Retina (tissue), 1 donor: ENCODE data around the gene HMGN3.

ENCODE experiments used
- DNase-seq: peaks from one replicate; pipeline ENCODE4 v3.0.0-alpha.2; 2016

The HMGN3 gene

GRCh38 chr6:79232696-79233462 is 1.6 kb downstream of the HMGN3 start:
- no peak for DNase-seq

- DNase-seq = no peak
These were observed 2.8 kb downstream of the HMGN3 start for GRCh38 chr6:79231666-79232065.

GRCh38 chr6:79231101-79231500 is 3.4 kb downstream of the HMGN3 start:
- DNase-seq = no peak

GRCh38 chr6:79230149-79230548 is 4.3 kb downstream of the HMGN3 start:
- no peak for DNase-seq

- no peak for DNase-seq
These were observed 7.0 kb downstream of the HMGN3 start for GRCh38 chr6:79227445-79227844.

GRCh38 chr6:79226660-79227059 is 7.8 kb downstream of the HMGN3 start:
- DNase-seq = no peak

GRCh38 chr6:79225717-79226599 is 8.5 kb downstream of the HMGN3 start:
- DNase-seq = no peak

DNA sequence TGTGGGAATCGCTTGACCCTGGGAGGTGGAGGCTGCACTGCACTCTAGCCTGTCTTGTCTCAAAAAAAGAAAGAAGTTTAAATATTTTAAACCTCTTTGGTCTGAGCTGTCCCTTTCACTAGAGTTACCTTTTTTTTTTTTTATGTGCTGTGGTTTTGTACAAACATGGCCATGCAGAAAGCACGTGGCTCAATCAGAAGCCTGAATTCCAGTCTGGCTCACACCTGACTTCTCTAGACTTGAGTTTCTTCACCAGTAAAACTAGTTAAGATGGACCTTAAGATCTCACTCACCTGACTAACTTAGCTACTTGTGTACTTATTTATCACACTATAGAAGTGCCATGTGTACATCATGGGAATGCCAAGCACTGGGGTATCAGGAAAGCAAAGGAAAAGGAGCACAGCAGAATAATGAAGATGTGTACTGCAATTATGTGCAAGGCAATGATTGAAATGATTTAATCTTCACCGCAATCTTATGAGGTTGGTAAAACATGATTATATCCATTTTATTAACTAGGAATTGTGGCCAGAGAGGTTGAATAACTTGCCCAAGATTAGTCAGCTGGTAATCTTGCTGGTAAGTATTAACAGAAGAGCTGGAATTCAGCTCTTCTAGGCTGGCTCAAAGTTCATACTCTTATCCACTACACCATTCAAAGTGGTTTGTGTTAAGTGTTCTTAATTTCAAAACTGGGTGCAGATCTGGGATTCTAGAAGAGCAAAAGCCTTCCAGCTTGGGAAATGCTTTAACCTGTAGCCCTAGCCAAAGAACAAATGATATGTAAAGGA is 10.7 kb downstream of the HMGN3 start:
- DNase-seq = no peak

DNA sequence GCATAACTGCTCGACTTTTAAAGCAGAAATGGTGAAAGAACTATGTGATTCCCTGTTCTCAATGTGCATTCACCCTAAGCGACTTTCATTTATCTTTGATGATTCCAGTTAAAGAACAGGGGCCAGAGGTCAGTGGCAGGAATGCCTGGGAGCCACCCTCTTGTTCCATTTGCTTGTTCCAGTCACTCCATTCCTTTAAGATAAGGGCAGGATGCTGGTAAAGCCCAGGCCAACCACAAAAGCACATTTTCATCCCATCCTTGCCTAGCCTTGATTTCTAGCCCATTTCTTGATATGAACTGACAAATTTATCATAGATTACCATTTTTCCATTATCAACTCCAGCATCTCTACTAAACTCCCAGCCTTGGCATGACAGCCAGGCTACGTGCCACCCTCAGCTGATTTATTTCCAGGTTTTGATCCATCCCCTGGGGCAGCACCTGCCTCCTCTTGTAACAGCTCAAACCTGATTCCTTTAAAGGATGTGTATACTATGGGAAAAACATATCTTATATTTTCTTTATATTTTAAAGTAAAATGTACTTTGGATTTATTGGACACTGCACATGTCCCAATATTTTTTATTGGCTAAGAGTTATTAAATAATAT is 19.2 kb downstream of the HMGN3 start:
- peak; percentile 11 for DNase-seq

GRCh38 chr6:79212859-79213258 is 21.6 kb downstream of the HMGN3 start:
- DNase-seq = no peak

- no peak for DNase-seq
These were observed 25.7 kb downstream of the HMGN3 start for GRCh38 chr6:79208816-79209215.

DNA sequence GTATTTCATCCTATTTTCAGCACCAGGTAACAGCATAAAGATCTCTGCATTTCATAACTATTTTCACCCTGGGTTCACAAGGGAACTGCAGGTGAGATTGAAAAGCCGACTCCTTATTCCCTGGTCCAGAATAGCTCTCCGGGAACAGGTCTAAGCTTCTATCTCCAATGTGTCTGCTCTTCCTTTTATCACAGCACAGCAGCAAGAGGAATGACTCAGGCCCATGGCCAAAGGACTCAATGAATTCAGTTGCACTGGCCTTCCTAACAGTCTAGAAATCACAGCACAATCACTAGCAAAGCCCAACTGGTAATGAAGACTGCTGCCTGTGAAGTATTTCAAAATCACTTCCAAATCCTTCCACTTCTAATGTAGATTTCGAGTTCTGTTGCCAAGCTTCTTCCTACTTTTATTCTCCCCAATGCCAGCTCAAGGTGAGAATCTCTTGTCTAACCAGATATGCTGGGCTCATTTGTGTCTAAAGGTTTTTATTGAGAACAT is 30.7 kb downstream of the HMGN3 start:
- DNase-seq = no peak

GRCh38 chr6:79202556-79202955 is 31.9 kb downstream of the HMGN3 start:
- no peak for DNase-seq

- no peak for DNase-seq
These were observed 32.5 kb downstream of the HMGN3 start for GRCh38 chr6:79201983-79202382.

DNA sequence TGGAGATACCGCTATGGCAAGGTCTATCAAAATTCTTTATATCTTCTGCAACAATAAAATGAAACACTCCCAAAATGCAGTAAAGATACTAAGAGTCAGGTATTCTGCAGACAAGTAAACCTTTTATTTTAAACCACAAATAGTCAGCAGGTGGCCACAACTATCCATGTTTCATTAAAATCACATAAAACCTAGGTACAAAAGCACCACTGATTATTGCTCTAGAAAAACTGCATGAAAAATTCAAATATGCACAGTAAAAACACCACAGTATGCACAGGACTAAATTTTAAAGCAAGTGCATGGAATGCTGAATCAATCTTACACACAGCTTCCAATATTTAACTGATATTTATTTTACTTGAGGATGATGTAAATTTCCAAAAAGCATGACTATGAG is 33.3 kb downstream of the HMGN3 start:
- no peak for DNase-seq

DNA sequence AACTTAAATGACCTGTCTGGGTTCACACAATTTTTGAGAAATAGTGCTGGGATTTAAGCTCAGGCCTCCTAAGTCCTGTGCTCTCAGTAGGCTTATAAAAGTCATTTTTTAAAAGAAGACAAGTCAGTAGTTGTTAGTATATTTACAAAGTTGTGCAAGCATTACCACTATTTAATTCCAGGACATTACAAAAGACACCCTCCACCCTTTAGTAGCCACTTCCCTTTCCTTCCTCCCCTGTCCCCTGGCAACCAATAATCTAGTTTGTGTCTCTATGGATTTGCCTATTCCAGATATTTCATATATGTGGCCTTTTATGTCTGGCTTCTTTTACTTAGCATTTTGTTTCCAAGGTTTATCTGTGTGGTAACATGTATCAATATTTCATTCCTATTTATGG is 37.6 kb downstream of the HMGN3 start:
- no peak for DNase-seq

- DNase-seq = no peak
These were observed 40.5 kb downstream of the HMGN3 start for GRCh38 chr6:79193971-79194370.

DNA sequence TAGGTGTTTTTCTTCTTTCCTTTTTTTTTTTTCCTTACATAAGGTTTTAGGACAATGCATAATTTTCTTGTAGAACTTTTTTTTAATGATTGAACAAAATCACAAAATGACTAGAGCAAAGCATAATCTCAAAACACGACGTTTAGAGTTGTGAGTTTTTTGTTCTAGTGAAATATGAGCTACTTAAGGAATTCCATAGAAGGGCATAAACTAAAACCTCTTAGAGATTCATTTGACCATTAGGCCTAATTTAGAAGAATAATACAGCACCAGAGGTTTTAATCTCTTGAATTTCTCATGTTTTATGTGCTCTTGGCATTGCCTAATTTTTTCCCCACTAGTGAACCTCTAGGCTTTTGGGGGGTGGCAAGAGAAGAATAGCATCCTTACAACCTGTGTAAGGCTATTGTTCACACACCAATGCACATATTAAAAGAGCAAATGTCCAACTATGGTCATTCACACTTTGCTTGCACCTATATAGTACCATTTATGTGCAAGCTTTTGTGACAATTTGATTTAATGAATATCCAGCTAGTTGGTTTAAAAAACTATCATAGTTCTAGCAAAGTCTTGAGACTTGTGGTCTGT is 44.6 kb downstream of the HMGN3 start:
- no peak for DNase-seq

GRCh38 chr6:79188885-79189480 is 45.5 kb downstream of the HMGN3 start:
- DNase-seq = no peak

DNA sequence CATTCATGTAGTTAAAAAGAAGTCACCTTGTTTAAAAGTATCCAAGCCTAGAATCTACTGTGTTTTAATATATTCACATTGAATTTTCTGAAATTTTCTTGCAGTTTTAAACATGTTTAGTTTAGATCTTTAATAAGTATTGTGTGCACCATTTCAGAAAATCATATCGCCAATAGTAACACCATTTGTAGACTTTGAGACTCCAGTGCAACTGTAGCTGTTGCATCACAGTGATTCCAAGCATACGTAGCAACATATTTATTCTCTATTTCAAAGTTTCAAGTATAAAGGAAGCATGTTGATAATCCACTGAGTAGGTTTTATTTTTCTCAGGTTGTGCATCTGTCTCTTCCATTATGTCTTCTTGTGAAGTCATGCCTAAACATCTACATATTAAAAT is 46.4 kb downstream of the HMGN3 start:
- DNase-seq = no peak

- no peak for DNase-seq
These were observed 47.9 kb downstream of the HMGN3 start for GRCh38 chr6:79186564-79186963.

- DNase-seq = no peak
These were observed 49.8 kb downstream of the HMGN3 start for GRCh38 chr6:79184641-79185040.
